Measurements from ENCODE around the gene UGT1A5. TPM values are rescaled to one million over a fixed set of nuclear protein-coding genes. Genes with fewer than 3 reads are reported as not detected.
"Not testable (repeated sequence)": the region's sequence is repeated elsewhere in the genome, so short reads cannot be mapped to it uniquely, and the experiment has no call there.

The UGT1A5 gene
- total RNA-seq, 2 experiments from 2014 or later = not detected

GRCh38 chr2:233751212-233752009 is 38.7 kb downstream of the UGT1A5 start:
- H3K4me3 Mint-ChIP-seq; POLR2A ChIA-PET; intact Hi-C loops (cut with DNase I, micrococcal nuclease); ATAC-seq; H3K9me3 Mint-ChIP-seq (ENCODE audit: low read depth); H3K4me1 Mint-ChIP-seq; DNase-seq; H3K36me3 Mint-ChIP-seq (ENCODE audit: low read depth); H3K27ac Mint-ChIP-seq: not testable (repeated sequence)
- H3K27me3 Mint-ChIP-seq = peaks cover 23% of the 10 kb centered on the region
- CTCF ChIA-PET = interaction anchor here (0.7 kb wide), 1 partner anchor 59 kb away, joined by 3 read pairs; no protein-coding TSS in a partner anchor

GRCh38 chr2:233754872-233755611 is 42.3 kb downstream of the UGT1A5 start:
- ChIA-PET POLR2A (no interaction called here), CTCF (no interaction called here)
- no peaks in the 10 kb centered on the region for H3K36me3 Mint-ChIP-seq (ENCODE audit: low read depth)

GRCh38 chr2:233756429-233757081 is 43.8 kb downstream of the UGT1A5 start:
- no peaks in the 10 kb centered on the region for H3K4me1 Mint-ChIP-seq
- no peak for ATAC-seq
- H3K9me3 Mint-ChIP-seq (ENCODE audit: low read depth) = peaks cover 1% of the 10 kb centered on the region
- H3K27me3 Mint-ChIP-seq = peaks cover 6% of the 10 kb centered on the region
- H3K4me3 Mint-ChIP-seq = no peak overlapping the region
- DNase-seq = no peak
- CTCF ChIA-PET = no interaction called here
- no peaks in the 10 kb centered on the region for H3K36me3 Mint-ChIP-seq (ENCODE audit: low read depth)
- no peak overlapping the region for H3K27ac Mint-ChIP-seq
- intact Hi-C loops (cut with DNase I, micrococcal nuclease) = no loop called here
- POLR2A ChIA-PET = no interaction called here

More at GRCh38 chr2:233754872-233755611, 42.3 kb downstream of the UGT1A5 start:
- peaks cover 7% of the 10 kb centered on the region for H3K27me3 Mint-ChIP-seq
- H3K27ac Mint-ChIP-seq = no peak overlapping the region
- no peak for DNase-seq
- H3K9me3 Mint-ChIP-seq (ENCODE audit: low read depth) = peaks cover 4% of the 10 kb centered on the region
- H3K4me1 Mint-ChIP-seq = no peaks in the 10 kb centered on the region
- H3K4me3 Mint-ChIP-seq = no peak overlapping the region
- intact Hi-C loops (cut with DNase I, micrococcal nuclease) = no loop called here
- ATAC-seq = no peak

GRCh38 chr2:233758141-233758540 is 45.4 kb downstream of the UGT1A5 start:
- H3K9me3 Mint-ChIP-seq (ENCODE audit: low read depth) = no peaks in the 10 kb centered on the region

GRCh38 chr2:233758849-233759248 is 46.1 kb downstream of the UGT1A5 start:
- no peaks in the 10 kb centered on the region for H3K9me3 Mint-ChIP-seq (ENCODE audit: low read depth)
- no peak overlapping the region for H3K27ac Mint-ChIP-seq
- CTCF ChIA-PET = no interaction called here
- DNase-seq = no peak
- POLR2A ChIA-PET = no interaction called here
- no peak for ATAC-seq
- H3K36me3 Mint-ChIP-seq (ENCODE audit: low read depth) = no peaks in the 10 kb centered on the region
- no peak overlapping the region for H3K4me3 Mint-ChIP-seq
- intact Hi-C loops (cut with DNase I, micrococcal nuclease) = no loop called here
- no peaks in the 10 kb centered on the region for H3K4me1 Mint-ChIP-seq
- H3K27me3 Mint-ChIP-seq = peaks cover 6% of the 10 kb centered on the region

More at GRCh38 chr2:233758141-233758540, 45.4 kb downstream of the UGT1A5 start:
- Mint-ChIP-seq H3K27ac (no peak overlapping the region), H3K27me3 (no peaks in the 10 kb centered on the region), H3K4me1 (no peaks in the 10 kb centered on the region), H3K36me3 (ENCODE audit: low read depth) (no peaks in the 10 kb centered on the region), H3K4me3 (no peak overlapping the region)
- ATAC-seq (no peak), DNase-seq (no peak)
- intact Hi-C loops (cut with DNase I, micrococcal nuclease) = no loop called here
- POLR2A ChIA-PET = no interaction called here
- CTCF ChIA-PET = no interaction called here

GRCh38 chr2:233760043-233760442 is 47.3 kb downstream of the UGT1A5 start, which contains the start of gene UGT1A1:
Gene UGT1A1, plus strand, starts transcription at chr2:233760270. Its CDS starts 18 bp downstream, at chr2:233760288.
- POLR2A ChIA-PET = no interaction called here
- no peak for DNase-seq
- intact Hi-C loops (cut with DNase I, micrococcal nuclease) = no loop called here

GRCh38 chr2:233761040-233761769 is 48.5 kb downstream of the UGT1A5 start:
- no peak for ATAC-seq
- intact Hi-C loops (cut with DNase I, micrococcal nuclease) = no loop called here
- CTCF ChIA-PET = no interaction called here

More at GRCh38 chr2:233760043-233760442, 47.3 kb downstream of the UGT1A5 start, which contains the start of gene UGT1A1:
- no peaks in the 10 kb centered on the region for H3K36me3 Mint-ChIP-seq (ENCODE audit: low read depth)
- H3K4me3 Mint-ChIP-seq = no peak within 1 kb of the TSS
- peaks cover 9% of the 10 kb centered on the region for H3K27me3 Mint-ChIP-seq
- CTCF ChIA-PET = no interaction called here
- no peak within 1 kb of the TSS for H3K27ac Mint-ChIP-seq
- no peaks in the 10 kb centered on the region for H3K4me1 Mint-ChIP-seq
- H3K9me3 Mint-ChIP-seq (ENCODE audit: low read depth) = no peaks in the 10 kb centered on the region
- no peak for ATAC-seq

GRCh38 chr2:233764264-233764663 is 51.6 kb downstream of the UGT1A5 start:
- POLR2A ChIA-PET = no interaction called here
- H3K36me3 Mint-ChIP-seq (ENCODE audit: low read depth) = no peaks in the 10 kb centered on the region
- H3K4me3 Mint-ChIP-seq = no peak overlapping the region
- DNase-seq = no peak
- CTCF ChIA-PET = no interaction called here
- intact Hi-C loops (cut with DNase I, micrococcal nuclease) = no loop called here
- no peak for ATAC-seq
- peaks cover 19% of the 10 kb centered on the region for H3K27me3 Mint-ChIP-seq
- H3K27ac Mint-ChIP-seq = no peak overlapping the region
- no peaks in the 10 kb centered on the region for H3K9me3 Mint-ChIP-seq (ENCODE audit: low read depth)
- no peaks in the 10 kb centered on the region for H3K4me1 Mint-ChIP-seq

More at GRCh38 chr2:233761040-233761769, 48.5 kb downstream of the UGT1A5 start:
- Mint-ChIP-seq H3K27me3 (peaks cover 13% of the 10 kb centered on the region), H3K36me3 (ENCODE audit: low read depth) (no peaks in the 10 kb centered on the region), H3K4me1 (no peaks in the 10 kb centered on the region), H3K27ac (no peak overlapping the region), H3K4me3 (no peak overlapping the region), H3K9me3 (ENCODE audit: low read depth) (no peaks in the 10 kb centered on the region)
- DNase-seq = no peak
- POLR2A ChIA-PET = no interaction called here

GRCh38 chr2:233764761-233765160 is 52.1 kb downstream of the UGT1A5 start:
- DNase-seq = no peak
- H3K4me1 Mint-ChIP-seq = no peaks in the 10 kb centered on the region
- POLR2A ChIA-PET = no interaction called here

GRCh38 chr2:233766416-233766815 is 53.7 kb downstream of the UGT1A5 start:
- no peaks in the 10 kb centered on the region for H3K4me1 Mint-ChIP-seq
- no peaks in the 10 kb centered on the region for H3K36me3 Mint-ChIP-seq (ENCODE audit: low read depth)
- intact Hi-C loops (cut with DNase I, micrococcal nuclease) = no loop called here
- DNase-seq (no peak), ATAC-seq (no peak)
- no peak overlapping the region for H3K27ac Mint-ChIP-seq
- no peaks in the 10 kb centered on the region for H3K9me3 Mint-ChIP-seq (ENCODE audit: low read depth)
- ChIA-PET POLR2A (no interaction called here), CTCF (no interaction called here)
- peaks cover 20% of the 10 kb centered on the region for H3K27me3 Mint-ChIP-seq
- H3K4me3 Mint-ChIP-seq = no peak overlapping the region

More at GRCh38 chr2:233764761-233765160, 52.1 kb downstream of the UGT1A5 start:
- CTCF ChIA-PET = no interaction called here
- Mint-ChIP-seq H3K36me3 (ENCODE audit: low read depth) (no peaks in the 10 kb centered on the region), H3K27me3 (peaks cover 20% of the 10 kb centered on the region), H3K27ac (no peak overlapping the region), H3K9me3 (ENCODE audit: low read depth) (no peaks in the 10 kb centered on the region), H3K4me3 (no peak overlapping the region)
- ATAC-seq = no peak
- intact Hi-C loops (cut with DNase I, micrococcal nuclease) = no loop called here

GRCh38 chr2:233768076-233768475 is 55.4 kb downstream of the UGT1A5 start:
- no peak overlapping the region for H3K4me3 Mint-ChIP-seq
- POLR2A ChIA-PET = no interaction called here
- intact Hi-C loops (cut with DNase I, micrococcal nuclease) = no loop called here

More at GRCh38 chr2:233768076-233768475, 55.4 kb downstream of the UGT1A5 start:
- no peaks in the 10 kb centered on the region for H3K36me3 Mint-ChIP-seq (ENCODE audit: low read depth)
- peaks cover 20% of the 10 kb centered on the region for H3K27me3 Mint-ChIP-seq
- H3K4me1 Mint-ChIP-seq = no peaks in the 10 kb centered on the region
- no peaks in the 10 kb centered on the region for H3K9me3 Mint-ChIP-seq (ENCODE audit: low read depth)
- CTCF ChIA-PET = no interaction called here
- no peak overlapping the region for H3K27ac Mint-ChIP-seq
- no peak for DNase-seq
- ATAC-seq = no peak
